NCI-H510A (cell line): ENCODE results near the gene FBXO36.

ENCODE experiments used
- DNase-seq: peaks from one replicate; lab custom pipeline; 2025; lab: John Stamatoyannopoulos, UW

FBXO36 gene

DNA sequence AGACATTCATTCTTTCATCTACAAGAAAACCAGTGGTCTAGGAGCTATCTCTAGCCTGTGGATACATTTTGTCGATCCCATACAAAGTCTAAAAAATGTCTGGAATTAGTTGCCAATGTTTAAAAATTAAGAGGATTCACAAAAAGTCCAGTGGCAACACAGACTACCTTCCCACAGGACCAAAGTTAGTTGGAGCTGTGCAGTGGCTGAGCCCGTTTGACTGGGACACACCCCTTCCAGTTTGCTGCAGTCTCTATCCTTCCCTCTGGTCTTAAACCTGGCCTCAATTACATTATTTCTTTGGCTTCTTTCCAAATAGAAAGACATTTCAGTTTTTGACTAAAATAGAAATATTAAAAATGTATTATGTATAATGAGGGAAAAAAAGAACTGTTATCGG, 127.8 kb downstream of the FBXO36 start:
- no peak for DNase-seq

DNA sequence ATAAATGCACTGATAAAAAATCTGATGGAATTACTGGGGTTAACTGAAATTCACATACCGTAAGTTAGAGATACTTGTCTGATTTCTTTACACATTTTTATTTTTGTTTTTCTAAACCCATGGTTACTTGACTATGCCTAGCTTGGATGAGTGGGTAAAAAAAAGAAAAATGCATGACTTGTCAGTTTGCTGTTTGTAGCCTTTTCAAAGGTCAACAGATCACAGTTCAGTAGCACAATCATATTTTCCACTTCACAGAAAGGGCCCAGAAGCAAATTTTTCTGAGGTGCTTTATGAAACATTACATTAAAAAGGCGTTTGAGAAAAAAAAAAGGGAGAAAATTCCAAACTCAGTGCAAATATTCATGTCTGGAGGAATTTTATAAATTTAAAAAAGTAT, 130.0 kb downstream of the FBXO36 start:
- DNase-seq = no peak

DNA sequence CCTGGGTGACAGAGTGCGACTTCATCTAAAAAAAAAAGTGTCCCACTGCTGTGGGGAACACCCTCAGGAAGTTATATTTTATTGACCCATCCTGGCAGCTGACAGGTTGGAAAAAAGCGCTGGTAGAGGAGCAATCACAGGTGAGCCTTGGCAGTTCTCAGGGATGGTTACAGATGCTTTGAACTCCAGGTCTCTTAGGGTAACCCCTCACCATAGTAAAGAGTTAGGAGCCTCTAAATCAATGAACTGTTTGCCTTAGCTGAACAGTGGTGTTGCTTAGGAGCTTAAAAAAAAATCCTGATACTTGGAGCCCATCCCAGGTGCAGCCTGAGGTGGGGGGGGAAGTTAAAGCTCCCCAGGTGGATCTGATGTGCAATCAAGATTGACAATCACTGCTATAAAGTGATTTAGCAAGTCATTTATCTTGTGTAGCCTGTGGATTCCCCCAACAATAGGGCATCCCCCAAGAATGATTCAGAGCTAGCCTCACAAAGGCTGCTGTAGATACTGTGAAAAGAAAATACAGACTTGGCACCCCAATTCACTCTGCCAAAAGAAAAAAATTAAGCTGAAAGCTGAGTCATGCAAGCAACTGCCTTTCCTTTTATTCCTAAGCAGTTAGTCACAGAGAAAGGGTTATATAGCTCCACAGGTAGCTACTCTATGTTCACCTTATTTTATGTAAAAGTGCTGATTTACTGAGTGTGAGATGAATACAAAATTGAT, 131.6 kb downstream of the FBXO36 start:
- no peak for DNase-seq

DNA sequence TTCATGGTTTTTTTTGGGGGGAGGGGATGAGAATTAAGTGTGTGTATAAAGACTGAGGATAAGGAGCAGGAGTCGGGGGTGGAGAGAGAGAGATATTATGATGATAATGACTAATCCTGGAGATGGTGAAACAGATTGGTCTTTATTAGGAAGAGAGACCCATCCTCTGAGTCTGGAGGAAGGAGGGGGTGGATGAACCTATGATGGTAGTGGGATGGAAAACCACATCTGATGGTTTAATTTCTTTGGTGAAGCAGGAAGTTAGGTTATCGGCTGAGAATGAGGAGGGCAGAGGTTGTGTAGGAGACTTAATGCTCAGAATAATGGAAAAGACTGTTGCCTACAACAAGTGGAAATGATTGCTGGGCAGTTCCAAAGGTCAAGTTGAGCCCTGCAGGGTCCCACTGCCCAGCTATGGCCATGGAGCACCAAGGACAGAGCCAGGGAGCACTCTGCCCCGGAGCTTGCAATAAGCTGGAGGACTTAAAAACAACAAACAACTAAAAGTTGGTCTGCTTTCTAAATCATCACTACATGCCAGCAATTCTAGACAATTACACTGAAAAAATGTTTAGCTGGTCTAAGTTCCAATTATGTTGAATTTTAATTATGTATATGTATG, 138.5 kb downstream of the FBXO36 start:
- DNase-seq = no peak
